ENCODE results near the gene KLHL29. TPM values are rescaled to one million over a fixed set of nuclear protein-coding genes. Genes with fewer than 3 reads are reported as not detected.
A peak's percentile ranks its signal among the peaks of the same experiment; 100 is the strongest.
"Not testable (repeated sequence)": the region's sequence is repeated elsewhere in the genome, so short reads cannot be mapped to it uniquely, and the experiment has no call there.

KLHL29 gene
- total and polyA plus RNA-seq, 7 experiments from 2014 or later, result 0.59 to 6.5 (median 5.6) TPM

DNA sequence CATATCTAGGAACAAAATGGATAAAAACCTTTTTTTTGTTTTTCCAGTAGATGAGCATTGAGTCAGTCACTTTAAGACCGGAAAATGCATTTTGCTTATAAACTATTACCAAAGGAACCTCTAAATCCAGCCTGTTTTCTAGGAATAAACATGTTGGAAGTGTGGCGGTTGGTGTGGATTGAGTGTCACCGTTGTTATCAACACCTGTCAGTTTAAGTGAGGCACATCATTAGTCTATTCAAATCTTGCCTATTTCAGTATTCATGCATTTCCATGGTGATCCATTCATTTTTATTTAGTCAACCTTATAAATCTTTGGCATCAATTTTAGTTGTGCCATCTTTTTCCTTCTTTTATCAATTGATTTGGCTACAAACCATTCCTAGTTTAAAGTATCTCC, 3.3 kb downstream of the KLHL29 start:
- peaks cover 0 to 2% of the 10 kb centered on the region in 2 donors for H3K27me3 ChIP-seq (ENCODE audit: control insufficient read depth in 2 of 2, insufficient read depth in 2 of 2, low read length in 2 of 2)
- H3K27ac ChIP-seq (ENCODE audit: low read depth, low read length), result no peak overlapping the region
- Mint-ChIP-seq H3K27ac (peak overlapping the region in 1 of 9 donors; percentile 9), H3K9me3 (no peaks in the 10 kb centered on the region), H3K36me3 (no peaks in the 10 kb centered on the region), H3K27me3 (peaks cover 39 to 76% (median 59%) of the 10 kb centered on the region in 5 donors), H3K4me1 (peaks cover 14 to 51% (median 42%) of the 10 kb centered on the region in 7 donors), H3K4me3 (peak overlapping the region in 5 of 10 donors; percentile 4 to 97 (median 21))
- H3K36me3 ChIP-seq (ENCODE audit: control insufficient read depth in 2 of 3, insufficient read depth in 3 of 3, low read length in 3 of 3), result no peaks in the 10 kb centered on the region
- H3K9me3 ChIP-seq (ENCODE audit: control insufficient read depth in 2 of 3, low read length in 3 of 3), result no peaks in the 10 kb centered on the region
- intact Hi-C loops (cut with micrococcal nuclease), result loop anchor here in 1 of 2 donors (5.0 to 10.0 kb wide), 2 partner anchors 64 to 537 kb away; partner anchors contain the start of gene ATAD2B
- ChIA-PET CTCF (no interaction called here), POLR2A (no interaction called here)
- H3K4me1 ChIP-seq (ENCODE audit: control insufficient read depth in 2 of 2, insufficient read depth in 2 of 2, low read length in 2 of 2), result peaks cover 0 to 14% of the 10 kb centered on the region in 2 donors
- H3K4me3 ChIP-seq (ENCODE audit: low read length), result no peak overlapping the region
- no peak for DNase-seq
- no peak for ATAC-seq

DNA sequence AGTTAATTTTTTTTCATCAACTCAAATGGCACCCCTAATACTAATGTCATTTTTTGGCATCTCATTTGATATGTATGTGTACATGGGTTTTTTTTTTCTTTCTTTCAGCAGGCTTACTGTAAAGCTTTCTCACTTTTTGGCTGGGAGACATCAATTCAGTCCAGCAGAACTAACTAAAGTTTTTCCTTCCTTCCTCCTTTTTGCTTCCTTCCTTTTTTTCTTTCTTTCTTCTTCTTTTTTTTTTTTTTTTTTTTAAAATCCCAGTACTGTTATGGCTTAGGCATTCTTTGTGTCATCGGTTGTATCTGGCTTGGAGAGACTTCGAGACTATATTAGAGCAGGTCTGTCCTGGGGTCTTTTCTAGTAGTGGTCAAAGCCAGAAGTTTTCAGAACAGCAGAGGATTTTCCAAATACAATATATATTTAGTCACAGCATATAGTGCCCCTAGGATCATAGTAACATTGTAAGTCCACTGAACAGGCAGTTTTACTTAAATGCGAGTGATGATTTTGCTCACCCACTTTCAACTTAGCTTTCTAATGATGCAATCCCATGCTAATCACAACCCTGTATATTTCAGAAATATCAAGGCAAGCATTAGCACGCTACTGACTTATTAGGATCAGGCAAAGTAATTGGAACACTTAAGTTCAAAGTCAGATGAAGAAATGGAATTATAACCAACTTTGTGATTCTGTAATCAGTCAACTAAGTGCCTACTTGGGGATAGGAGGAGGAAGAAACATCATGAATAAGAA, 4.0 kb downstream of the KLHL29 start:
- Mint-ChIP-seq H3K4me3 (peak overlapping the region in 2 of 10 donors; percentile 21 to 30), H3K36me3 (no peaks in the 10 kb centered on the region), H3K4me1 (peaks cover 19 to 57% (median 49%) of the 10 kb centered on the region in 7 donors), H3K27me3 (peaks cover 39 to 75% (median 61%) of the 10 kb centered on the region in 5 donors), H3K27ac (peak overlapping the region in 1 of 9 donors; percentile 8), H3K9me3 (no peaks in the 10 kb centered on the region)
- Histone ChIP-seq H3K27me3 (ENCODE audit: control insufficient read depth in 2 of 2, insufficient read depth in 2 of 2, low read length in 2 of 2) (peaks cover 0 to 2% of the 10 kb centered on the region in 2 donors), H3K36me3 (ENCODE audit: control insufficient read depth in 2 of 3, insufficient read depth in 3 of 3, low read length in 3 of 3) (no peaks in the 10 kb centered on the region), H3K27ac (ENCODE audit: low read depth, low read length) (no peak overlapping the region), H3K4me1 (ENCODE audit: control insufficient read depth in 2 of 2, insufficient read depth in 2 of 2, low read length in 2 of 2) (peaks cover 0 to 20% of the 10 kb centered on the region in 2 donors), H3K4me3 (ENCODE audit: low read length) (no peak overlapping the region), H3K9me3 (ENCODE audit: control insufficient read depth in 2 of 3, low read length in 3 of 3) (no peaks in the 10 kb centered on the region)
- ChIA-PET CTCF (no interaction called here), POLR2A (no interaction called here)
- DNase-seq (no peak), ATAC-seq (no peak)
- intact Hi-C loops (cut with micrococcal nuclease), result loop anchor here in 1 of 2 donors (5.0 to 10.0 kb wide), 2 partner anchors 63 to 536 kb away; partner anchors contain the start of gene ATAD2B

DNA sequence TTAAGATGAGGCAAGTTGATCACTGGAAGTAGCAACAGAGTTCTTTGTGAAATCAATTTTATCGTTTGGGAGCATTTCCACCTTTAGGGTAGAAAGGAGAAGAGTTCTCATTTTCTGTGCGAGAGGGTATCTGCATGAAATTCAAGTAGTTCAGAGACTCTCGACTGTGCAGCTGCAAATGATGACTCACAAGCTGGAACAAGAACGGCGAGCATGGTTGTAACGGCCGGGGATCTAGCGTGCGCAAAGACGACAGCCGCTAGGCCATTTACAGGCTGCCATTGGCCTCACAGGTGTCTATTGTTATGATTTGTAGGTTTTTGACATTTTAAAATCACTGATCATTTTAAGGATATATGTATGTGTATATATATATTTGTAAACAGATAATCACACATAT, 5.2 kb downstream of the KLHL29 start:
- H3K36me3 ChIP-seq (ENCODE audit: control insufficient read depth in 2 of 3, insufficient read depth in 3 of 3, low read length in 3 of 3), result no peaks in the 10 kb centered on the region
- ChIA-PET CTCF (no interaction called here), POLR2A (no interaction called here)
- H3K9me3 ChIP-seq (ENCODE audit: control insufficient read depth in 2 of 3, low read length in 3 of 3), result no peaks in the 10 kb centered on the region
- ATAC-seq (no peak), DNase-seq (no peak)
- Mint-ChIP-seq H3K36me3 (no peaks in the 10 kb centered on the region), H3K27me3 (peaks cover 39 to 79% (median 55%) of the 10 kb centered on the region in 5 donors), H3K4me1 (peaks cover 21 to 64% (median 56%) of the 10 kb centered on the region in 7 donors), H3K4me3 (peak overlapping the region in 3 of 10 donors; percentile 15 to 43 (median 33)), H3K9me3 (no peaks in the 10 kb centered on the region), H3K27ac (no peak overlapping the region)
- no peak overlapping the region for H3K4me3 ChIP-seq (ENCODE audit: low read length)
- H3K27ac ChIP-seq (ENCODE audit: low read depth, low read length), result no peak overlapping the region
- intact Hi-C loops (cut with micrococcal nuclease), result no loop called here
- peaks cover 0 to 31% of the 10 kb centered on the region in 2 donors for H3K4me1 ChIP-seq (ENCODE audit: control insufficient read depth in 2 of 2, insufficient read depth in 2 of 2, low read length in 2 of 2)
- H3K27me3 ChIP-seq (ENCODE audit: control insufficient read depth in 2 of 2, insufficient read depth in 2 of 2, low read length in 2 of 2), result peaks cover 0 to 2% of the 10 kb centered on the region in 2 donors

DNA sequence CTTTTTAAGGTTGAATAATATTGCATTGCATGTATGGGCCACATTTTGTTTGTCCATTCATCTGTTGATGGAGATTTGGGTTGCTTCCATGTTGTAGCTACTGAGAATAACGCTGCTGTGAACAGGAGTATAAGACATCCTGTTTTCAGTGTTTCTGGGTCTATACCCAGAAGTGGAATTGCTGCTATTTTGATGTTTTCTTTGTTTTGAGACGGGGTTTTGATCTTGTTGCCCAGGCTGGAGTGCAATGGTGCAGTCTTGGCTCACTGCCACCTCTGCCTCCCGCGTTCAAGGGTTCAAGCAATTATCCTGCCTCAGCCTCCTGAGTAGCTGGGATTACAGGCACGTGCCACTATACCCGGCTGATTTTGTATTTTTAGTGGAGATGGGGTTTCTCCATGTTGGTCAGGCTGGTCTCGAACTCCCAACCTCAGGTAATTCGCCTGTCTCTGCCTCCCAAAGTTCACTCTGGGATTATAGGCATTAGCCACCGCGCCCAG, 6.3 kb downstream of the KLHL29 start:
- H3K9me3 Mint-ChIP-seq; H3K36me3 ChIP-seq (ENCODE audit: control insufficient read depth in 2 of 3, insufficient read depth in 3 of 3, low read length in 3 of 3); CTCF ChIA-PET; DNase-seq; H3K36me3 Mint-ChIP-seq; ATAC-seq; POLR2A ChIA-PET; H3K27ac ChIP-seq (ENCODE audit: low read depth, low read length); H3K27me3 ChIP-seq (ENCODE audit: control insufficient read depth in 2 of 2, insufficient read depth in 2 of 2, low read length in 2 of 2); intact Hi-C loops (cut with micrococcal nuclease); H3K9me3 ChIP-seq (ENCODE audit: control insufficient read depth in 2 of 3, low read length in 3 of 3); H3K4me3 ChIP-seq (ENCODE audit: low read length): not testable (repeated sequence)
- peaks cover 37 to 76% (median 52%) of the 10 kb centered on the region in 5 donors for H3K27me3 Mint-ChIP-seq
- peak overlapping the region in 6 of 10 donors; percentile 8 to 67 (median 49) for H3K4me3 Mint-ChIP-seq
- H3K4me1 ChIP-seq (ENCODE audit: control insufficient read depth in 2 of 2, insufficient read depth in 2 of 2, low read length in 2 of 2), result peaks cover 0 to 27% of the 10 kb centered on the region in 2 donors
- peak overlapping the region in 2 of 9 donors; percentile 40 to 59 for H3K27ac Mint-ChIP-seq
- peaks cover 18 to 62% (median 54%) of the 10 kb centered on the region in 7 donors for H3K4me1 Mint-ChIP-seq

DNA sequence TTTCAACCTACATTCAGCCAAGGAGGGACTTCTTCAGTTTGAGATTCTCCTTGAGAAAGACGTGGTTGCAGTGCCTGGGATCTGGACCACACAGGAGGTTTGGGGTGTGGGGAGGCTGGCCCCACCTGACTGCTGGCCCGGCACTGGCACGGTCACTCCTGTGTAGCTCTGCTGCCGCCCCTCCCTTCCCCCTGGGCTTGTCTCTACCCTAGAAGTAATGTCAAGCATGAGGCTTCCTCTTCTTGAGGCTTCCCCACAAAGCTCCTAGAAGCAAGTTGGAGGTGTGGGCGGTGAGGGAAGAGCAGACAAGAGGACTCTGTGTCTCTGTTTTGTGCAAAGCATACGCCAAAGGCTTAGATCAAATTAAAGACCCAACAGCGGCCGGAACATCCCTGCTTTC, 8.7 kb downstream of the KLHL29 start:
- peak overlapping the region in 6 of 10 donors; percentile 11 to 65 (median 42) for H3K4me3 Mint-ChIP-seq
- POLR2A ChIA-PET, result interaction anchor here (0.9 to 1.5 kb wide), 4 partner anchors 9 to 138 kb away, joined by 3 to 4 read pairs (median 3); partner anchors contain the start of gene KLHL29
- intact Hi-C loops (cut with micrococcal nuclease), result no loop called here
- Histone ChIP-seq H3K27ac (ENCODE audit: low read depth, low read length) (no peak overlapping the region), H3K4me1 (ENCODE audit: control insufficient read depth in 2 of 2, insufficient read depth in 2 of 2, low read length in 2 of 2) (peaks cover 0 to 27% of the 10 kb centered on the region in 2 donors), H3K4me3 (ENCODE audit: low read length) (no peak overlapping the region), H3K9me3 (ENCODE audit: control insufficient read depth in 2 of 3, low read length in 3 of 3) (no peaks in the 10 kb centered on the region), H3K27me3 (ENCODE audit: control insufficient read depth in 2 of 2, insufficient read depth in 2 of 2, low read length in 2 of 2) (no peaks in the 10 kb centered on the region), H3K36me3 (ENCODE audit: control insufficient read depth in 2 of 3, insufficient read depth in 3 of 3, low read length in 3 of 3) (no peaks in the 10 kb centered on the region)
- H3K27me3 Mint-ChIP-seq, result peaks cover 19 to 55% (median 31%) of the 10 kb centered on the region in 5 donors
- CTCF ChIA-PET, result interaction anchor here (0.7 kb wide), 1 partner anchor 16 kb away, joined by 4 read pairs; no protein-coding TSS in a partner anchor
- H3K27ac Mint-ChIP-seq, result peak overlapping the region in 2 of 9 donors; percentile 9 to 14
- ATAC-seq, result no peak
- peaks cover 15 to 57% (median 52%) of the 10 kb centered on the region in 7 donors for H3K4me1 Mint-ChIP-seq
- H3K36me3 Mint-ChIP-seq, result no peaks in the 10 kb centered on the region
- no peak for DNase-seq
- H3K9me3 Mint-ChIP-seq, result no peaks in the 10 kb centered on the region

DNA sequence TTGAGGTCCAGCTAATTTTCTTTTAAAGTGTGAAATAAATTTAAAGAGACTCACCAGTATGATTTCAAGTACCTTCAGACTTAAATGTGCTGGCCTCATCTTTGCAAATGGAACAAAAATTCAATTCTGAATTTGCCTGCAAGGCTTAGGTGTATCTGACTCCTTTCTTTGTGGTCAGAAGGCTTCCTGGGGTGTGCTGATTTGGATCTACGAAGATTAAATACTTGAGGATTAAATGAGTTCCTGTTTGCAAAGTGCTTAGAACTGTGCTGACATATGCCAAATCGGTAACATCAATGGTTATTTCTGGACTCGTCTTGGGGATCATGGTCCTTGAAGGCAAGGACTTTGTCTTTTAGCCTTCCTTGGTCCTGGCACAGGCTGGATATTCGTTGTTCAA, 9.7 kb downstream of the KLHL29 start:
- no peaks in the 10 kb centered on the region for H3K9me3 ChIP-seq (ENCODE audit: control insufficient read depth in 2 of 3, low read length in 3 of 3)
- H3K36me3 ChIP-seq (ENCODE audit: control insufficient read depth in 2 of 3, insufficient read depth in 3 of 3, low read length in 3 of 3), result no peaks in the 10 kb centered on the region
- DNase-seq (peak in 3 of 9 donors; percentile 25 to 35 (median 25)), ATAC-seq (no peak)
- H3K4me1 Mint-ChIP-seq, result peaks cover 15 to 50% (median 45%) of the 10 kb centered on the region in 7 donors
- peak overlapping the region in 2 of 9 donors; percentile 11 to 32 for H3K27ac Mint-ChIP-seq
- no peaks in the 10 kb centered on the region for H3K36me3 Mint-ChIP-seq
- no peak overlapping the region for H3K4me3 ChIP-seq (ENCODE audit: low read length)
- ChIA-PET POLR2A (interaction anchor here (0.9 to 1.5 kb wide), 3 partner anchors 10 to 137 kb away, joined by 3 to 4 read pairs (median 3); partner anchors contain the start of gene KLHL29), CTCF (no interaction called here)
- H3K9me3 Mint-ChIP-seq, result no peaks in the 10 kb centered on the region
- H3K4me3 Mint-ChIP-seq, result peak overlapping the region in 7 of 10 donors; percentile 41 to 65 (median 53)
- H3K4me1 ChIP-seq (ENCODE audit: control insufficient read depth in 2 of 2, insufficient read depth in 2 of 2, low read length in 2 of 2), result peaks cover 0 to 27% of the 10 kb centered on the region in 2 donors
- H3K27ac ChIP-seq (ENCODE audit: low read depth, low read length), result no peak overlapping the region
- no peaks in the 10 kb centered on the region for H3K27me3 ChIP-seq (ENCODE audit: control insufficient read depth in 2 of 2, insufficient read depth in 2 of 2, low read length in 2 of 2)
- H3K27me3 Mint-ChIP-seq, result peaks cover 11 to 48% (median 21%) of the 10 kb centered on the region in 5 donors
- intact Hi-C loops (cut with micrococcal nuclease), result no loop called here

Data from naive thymus-derived CD4-positive, alpha-beta T cell (primary cell).